GM12878 (cell line): ENCODE measurements around the gene TGDS. TPM values are rescaled to one million over a fixed set of nuclear protein-coding genes. Genes with fewer than 3 reads are reported as not detected.

ENCODE experiments used
- ATAC-seq: fragments of 200-7000 bp; cut with Tn5 transposase; 3 replicates; pipeline ENCODE4 v1.9.1; 2020; ENCODE audit warnings: mild to moderate bottlenecking, moderate library complexity
- BruUV-seq: library from RNA; stranded (reverse); fragments of 400-500 nt; replicated peaks from 2 replicates; lab custom pipeline; 2021; lab: Mats Ljungman, UMichigan
- CTCF ChIA-PET: fragments of 300-600 bp; sonication (Branson Sonifier 250); formaldehyde crosslinking; extraction: SDS; loops from one replicate; lab custom pipeline; 2021; ENCODE audit warnings: inconsistent platforms; lab: Yijun Ruan, JAX
- POLR2A ChIA-PET: fragments of 350-600 bp; formaldehyde crosslinking; extraction: SDS; loops from one replicate; lab custom pipeline; 2021; ENCODE audit warnings: inconsistent platforms; lab: Charles Lee
- RAD21 ChIA-PET: fragments of 300-600 bp; sonication (Branson Sonifier 250); formaldehyde crosslinking; loops from one replicate; lab custom pipeline; 2023; ENCODE audit warnings: antibody characterized with exemption; ENCODE audit not compliant: unreplicated experiment; lab: Charles Lee
- SMC1A ChIA-PET: fragments of 300-600 bp; sonication (Branson Sonifier 250); formaldehyde crosslinking; loops from one replicate; lab custom pipeline; 2023; ENCODE audit not compliant: unreplicated experiment, uncharacterized antibody; lab: Charles Lee
- DNase-seq: peaks from one replicate; pipeline ENCODE4 v3.0.0-alpha.2; 2011; ENCODE audit warnings: low read depth, low spot score
- FAIRE-seq: peaks from 3 replicates; lab custom pipeline; 2011; peaks lifted over from hg19 to GRCh38; lab: Jason Lieb, UNC
- H2AFZ ChIP-seq: 2 replicates; pipeline ENCODE4 v1.6.0; 2011; ENCODE audit warnings: low read depth, low read length, control low read depth; ENCODE audit not compliant: control insufficient read depth
- H3K27ac ChIP-seq: 2 replicates; pipeline ENCODE4 v1.5.1; 2011; ENCODE audit warnings: control low read depth; ENCODE audit not compliant: control insufficient read depth, insufficient read depth
- H3K27me3 ChIP-seq, 2 experiments: replicated peaks in 1 of 2; 2 replicates each; pipeline versions ENCODE4 v1.6.0 to v1.6.1; 2011; ENCODE audit warnings: low read length in 1 of 2; ENCODE audit not compliant: control insufficient read depth in 2 of 2, insufficient read depth in 2 of 2
- H3K36me3 ChIP-seq, 2 experiments: 2 replicates each; pipeline ENCODE4 v1.5.1; 2011; ENCODE audit warnings: low read length in 1 of 2; ENCODE audit not compliant: control insufficient read depth in 2 of 2, insufficient read depth in 2 of 2
- H3K4me1 ChIP-seq: 2 replicates; pipeline ENCODE4 v1.6.1; 2011; ENCODE audit warnings: mild to moderate bottlenecking, low read length, moderate library complexity, mixed read lengths; ENCODE audit not compliant: control insufficient read depth, insufficient read depth
- H3K4me2 ChIP-seq: 2 replicates; pipeline ENCODE4 v1.6.0; 2011; ENCODE audit warnings: control low read depth; ENCODE audit not compliant: control insufficient read depth, insufficient read depth
- H3K4me3 ChIP-seq: fragments of 200-600 bp; sonication (generic); 2 replicates; pipeline ENCODE4 v1.5.1; 2016
- H3K79me2 ChIP-seq: 2 replicates; pipeline ENCODE4 v1.6.0; 2011; ENCODE audit warnings: low read length; ENCODE audit not compliant: control insufficient read depth, insufficient read depth
- H3K9ac ChIP-seq: 2 replicates; pipeline ENCODE4 v1.8.0; 2011; ENCODE audit warnings: low read length, control low read depth, mixed read lengths; ENCODE audit not compliant: control insufficient read depth, insufficient read depth
- H3K9me3 ChIP-seq: replicated peaks from 3 replicates; pipeline ENCODE4 v1.5.1; 2011; ENCODE audit warnings: mild to moderate bottlenecking, low read length; ENCODE audit not compliant: control insufficient read depth, insufficient read depth
- H4K20me1 ChIP-seq: 2 replicates; pipeline ENCODE4 v1.6.0; 2011; ENCODE audit not compliant: control insufficient read depth, insufficient read depth
- CHD4 ChIP-seq: fragments of 200-600 bp; sonication (generic); IDR thresholded peaks from 2 replicates; pipeline ENCODE4 v1.6.1; 2016; ENCODE audit warnings: mild to moderate bottlenecking
- ELK1 ChIP-seq: IDR thresholded peaks from 2 replicates; pipeline ENCODE4 v1.6.1; 2012; ENCODE audit warnings: low read depth, low read length, improper control_type of control experiment
- EZH2 ChIP-seq: IDR thresholded peaks from 2 replicates; pipeline ENCODE4 v1.6.1; 2012; ENCODE audit warnings: low read depth, mild to moderate bottlenecking, control low read depth, inconsistent platforms, low read length, borderline replicate concordance; ENCODE audit not compliant: control insufficient read depth
- JUNB ChIP-seq: IDR thresholded peaks from 2 replicates; pipeline ENCODE4 v1.6.1; 2016; ENCODE audit warnings: antibody characterized with exemption, mild to moderate bottlenecking
- MEF2B ChIP-seq: fragments of 450-650 bp; IDR thresholded peaks from 2 replicates; pipeline ENCODE4 v1.6.1; 2018; ENCODE audit warnings: mild to moderate bottlenecking, moderate library complexity; ENCODE audit not compliant: partially characterized antibody, poor library complexity, severe bottlenecking
- NR2F1 ChIP-seq: fragments of 450-650 bp; conservative IDR thresholded peaks from 2 replicates; pipeline ENCODE4 v1.6.1; 2017; ENCODE audit warnings: mild to moderate bottlenecking
- RAD51 ChIP-seq: fragments of 450-650 bp; IDR thresholded peaks from 2 replicates; pipeline ENCODE4 v1.6.1; 2016; ENCODE audit warnings: moderate library complexity, mild to moderate bottlenecking, inconsistent platforms
- REST ChIP-seq: IDR thresholded peaks from 2 replicates; pipeline ENCODE4 v1.6.1; 2012; ENCODE audit warnings: mild to moderate bottlenecking, low read depth, low read length
- SMARCA5 ChIP-seq: fragments of 450-650 bp; IDR thresholded peaks from 2 replicates; pipeline ENCODE4 v1.6.1; 2017; ENCODE audit warnings: mild to moderate bottlenecking
- WGBS: methylation state at CpG from one replicate; pipeline ENCODE4 v1.1.6; 2016; ENCODE audit warnings: low lambda C conversion rate; ENCODE audit not compliant: insufficient replicate concordance, insufficient coverage; ENCODE audit errors: missing lambda C conversion rate; 5-methylcytosine and 5-hydroxymethylcytosine counted together
- in situ Hi-C: fragments of 300-500 bp; cut with MboI; formaldehyde crosslinking; loops from 9 replicates; pipeline ENCODE4 v1.14.3; 2018; ENCODE audit warnings: mixed read lengths
- intact Hi-C: fragments of 100-400 bp; cut with micrococcal nuclease; formaldehyde crosslinking; loops from one replicate; pipeline ENCODE4 v1.14.2; 2022; ENCODE audit not compliant: unreplicated experiment
- polyA plus RNA-seq, 11 experiments: library from polyadenylated mRNA; depleted of rRNA in 4 of 11; unstranded in 6 of 11; stranded (reverse) in 5 of 11; fragments of >200 nt; fragmentation: Nextera tagmentation in 4 of 11; fragmentation: Illumina TruSeq in 1 of 11; extraction: Ambion mirVana in 4 of 11; extraction: Trizol in 1 of 11; gene quantifications; 1 replicate in 1 of 11; 2 replicates in 10 of 11; pipeline versions ENCODE4 v1.2.1 to v1.2.3, GENCODE V29; 2011 to 2016; ENCODE audit warnings: inconsistent platforms in 2 of 11, missing spikeins in 2 of 11, low read depth in 1 of 11
- total RNA-seq, 4 experiments: library from RNA; depleted of rRNA in 3 of 4; stranded (reverse); fragments of >200 nt in 3 of 4; fragmentation: Illumina TruSeq in 1 of 4; extraction: Trizol in 1 of 4; gene quantifications; 2 replicates each; pipeline versions ENCODE4 v1.2.1 to v1.2.3, GENCODE V29; 2013 to 2021
- TF ChIP-seq, protein P1 (sequence below): fragments of 450-650 bp; IDR thresholded peaks from 2 replicates; pipeline ENCODE4 v1.6.1; 2018; ENCODE audit warnings: mild to moderate bottlenecking, low read depth, moderate library complexity; ENCODE audit not compliant: partially characterized antibody

Gene TGDS
- total and polyA plus RNA-seq, 10 of the 15 experiments (the other 5 are each of a cell fraction or from before 2014, with no cell fraction given), result 13.1 to 44.3 (median 23.8) TPM

- ChIA-PET RAD21 (no interaction called here), CTCF (interaction anchor here (1.4 kb wide), 1 partner anchor 46 kb away, joined by 3 read pairs; no protein-coding TSS in a partner anchor), SMC1A (no interaction called here), POLR2A (no interaction called here)
- H3K79me2 ChIP-seq, result no peaks in the 10 kb centered on the region
- no peaks in the 10 kb centered on the region for H3K27me3 ChIP-seq
- intact Hi-C loops (no loop called here), in situ Hi-C loops (no loop called here)
- ATAC-seq (no peak), DNase-seq (no peak), FAIRE-seq (no peak)
- H3K36me3 ChIP-seq, result peaks cover 7 to 18% of the 10 kb centered on the region in 2 experiments; a peak in 3 of 4 replicates
- TF ChIP-seq JUNB (no peak), RAD51 (no peak), EZH2 (no peak), MEF2B (no peak), SMARCA5 (no peak), REST (no peak), NR2F1 (no peak), CHD4 (no peak), ELK1 (no peak)
- TF ChIP-seq, protein P1, sequence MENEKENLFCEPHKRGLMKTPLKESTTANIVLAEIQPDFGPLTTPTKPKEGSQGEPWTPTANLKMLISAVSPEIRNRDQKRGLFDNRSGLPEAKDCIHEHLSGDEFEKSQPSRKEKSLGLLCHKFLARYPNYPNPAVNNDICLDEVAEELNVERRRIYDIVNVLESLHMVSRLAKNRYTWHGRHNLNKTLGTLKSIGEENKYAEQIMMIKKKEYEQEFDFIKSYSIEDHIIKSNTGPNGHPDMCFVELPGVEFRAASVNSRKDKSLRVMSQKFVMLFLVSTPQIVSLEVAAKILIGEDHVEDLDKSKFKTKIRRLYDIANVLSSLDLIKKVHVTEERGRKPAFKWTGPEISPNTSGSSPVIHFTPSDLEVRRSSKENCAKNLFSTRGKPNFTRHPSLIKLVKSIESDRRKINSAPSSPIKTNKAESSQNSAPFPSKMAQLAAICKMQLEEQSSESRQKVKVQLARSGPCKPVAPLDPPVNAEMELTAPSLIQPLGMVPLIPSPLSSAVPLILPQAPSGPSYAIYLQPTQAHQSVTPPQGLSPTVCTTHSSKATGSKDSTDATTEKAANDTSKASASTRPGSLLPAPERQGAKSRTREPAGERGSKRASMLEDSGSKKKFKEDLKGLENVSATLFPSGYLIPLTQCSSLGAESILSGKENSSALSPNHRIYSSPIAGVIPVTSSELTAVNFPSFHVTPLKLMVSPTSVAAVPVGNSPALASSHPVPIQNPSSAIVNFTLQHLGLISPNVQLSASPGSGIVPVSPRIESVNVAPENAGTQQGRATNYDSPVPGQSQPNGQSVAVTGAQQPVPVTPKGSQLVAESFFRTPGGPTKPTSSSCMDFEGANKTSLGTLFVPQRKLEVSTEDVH, result no peak
- no peaks in the 10 kb centered on the region for H3K9me3 ChIP-seq
- 95% methylated on average over 3 of the region's 3 CpGs for WGBS
- H4K20me1 ChIP-seq, result no peaks in the 10 kb centered on the region
- no peak overlapping the region for H3K27ac ChIP-seq
- no peaks in the 10 kb centered on the region for H3K4me1 ChIP-seq
- no peak overlapping the region for H3K4me3 ChIP-seq
- no peak overlapping the region for H2AFZ ChIP-seq
- no TSS peak for BruUV-seq
- H3K4me2 ChIP-seq, result no peak overlapping the region
- no peak overlapping the region for H3K9ac ChIP-seq
These were observed 26.3 kb downstream of the TGDS start for GRCh38 chr13:94569615-94570014.
